ENCODE measurements around the gene SLC7A1.

DNA sequence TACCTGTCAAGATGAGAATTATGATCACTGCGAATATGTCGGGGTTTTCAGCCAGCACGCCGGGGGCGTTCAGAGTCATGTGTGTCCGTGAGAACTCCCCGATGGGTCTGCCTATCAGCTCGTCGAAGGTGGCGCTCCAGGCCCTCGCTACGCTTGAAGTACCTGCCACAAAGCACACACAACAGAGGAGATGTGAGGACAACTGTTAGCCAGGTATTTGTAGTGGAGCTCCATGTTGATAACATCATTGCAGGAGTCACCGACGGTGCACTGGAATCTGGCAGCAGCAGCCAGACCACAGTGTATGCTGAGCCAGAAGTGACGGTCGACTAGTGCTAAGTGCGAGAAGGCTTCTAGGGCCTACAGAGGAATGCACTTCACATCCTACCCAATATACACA is 62.7 kb downstream of the SLC7A1 start:
- TF ChIP-seq, protein P1, sequence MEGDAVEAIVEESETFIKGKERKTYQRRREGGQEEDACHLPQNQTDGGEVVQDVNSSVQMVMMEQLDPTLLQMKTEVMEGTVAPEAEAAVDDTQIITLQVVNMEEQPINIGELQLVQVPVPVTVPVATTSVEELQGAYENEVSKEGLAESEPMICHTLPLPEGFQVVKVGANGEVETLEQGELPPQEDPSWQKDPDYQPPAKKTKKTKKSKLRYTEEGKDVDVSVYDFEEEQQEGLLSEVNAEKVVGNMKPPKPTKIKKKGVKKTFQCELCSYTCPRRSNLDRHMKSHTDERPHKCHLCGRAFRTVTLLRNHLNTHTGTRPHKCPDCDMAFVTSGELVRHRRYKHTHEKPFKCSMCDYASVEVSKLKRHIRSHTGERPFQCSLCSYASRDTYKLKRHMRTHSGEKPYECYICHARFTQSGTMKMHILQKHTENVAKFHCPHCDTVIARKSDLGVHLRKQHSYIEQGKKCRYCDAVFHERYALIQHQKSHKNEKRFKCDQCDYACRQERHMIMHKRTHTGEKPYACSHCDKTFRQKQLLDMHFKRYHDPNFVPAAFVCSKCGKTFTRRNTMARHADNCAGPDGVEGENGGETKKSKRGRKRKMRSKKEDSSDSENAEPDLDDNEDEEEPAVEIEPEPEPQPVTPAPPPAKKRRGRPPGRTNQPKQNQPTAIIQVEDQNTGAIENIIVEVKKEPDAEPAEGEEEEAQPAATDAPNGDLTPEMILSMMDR (IDR thresholded peaks at IDR 0.05) = no peak
- TF ChIP-seq POLR2A (IDR thresholded peaks at IDR 0.05) (no peak), POLR2AphosphoS5 (IDR thresholded peaks at IDR 0.05; ENCODE audit: insufficient read depth in 1 of 2, low read depth in 1 of 2) (no peak)

Measured in vagina (tissue), 2 donors.